GM21447 (cell line): ENCODE results near the gene ZSWIM4.
A peak's percentile ranks its signal among the peaks of the same experiment; 100 is the strongest.

Experiments used
- ATAC-seq: cut with Tn5 transposase; IDR thresholded peaks from one replicate; pipeline ENCODE4 v1.9.1; 2021; ENCODE audit not compliant: unreplicated experiment

ZSWIM4 gene

GRCh38 chr19:13808856-13809255, 13.6 kb downstream of the ZSWIM4 start:
- no peak for ATAC-seq

GRCh38 chr19:13812544-13812943, 17.3 kb downstream of the ZSWIM4 start:
- ATAC-seq, result no peak

- no peak for ATAC-seq
Measured at GRCh38 chr19:13813147-13813546, 17.9 kb downstream of the ZSWIM4 start.

GRCh38 chr19:13814550-13814949, 19.3 kb downstream of the ZSWIM4 start:
- ATAC-seq, result no peak

- no peak for ATAC-seq
Measured at GRCh38 chr19:13817018-13817614, 21.9 kb downstream of the ZSWIM4 start.

GRCh38 chr19:13817615-13818371, 22.6 kb downstream of the ZSWIM4 start:
- no peak for ATAC-seq

- ATAC-seq, result no peak
Measured at GRCh38 chr19:13819238-13819637, 24.0 kb downstream of the ZSWIM4 start.

GRCh38 chr19:13821292-13821691, 26.0 kb downstream of the ZSWIM4 start:
- no peak for ATAC-seq

GRCh38 chr19:13823256-13823655, 28.0 kb downstream of the ZSWIM4 start:
- no peak for ATAC-seq

- no peak for ATAC-seq
Measured at GRCh38 chr19:13823901-13824300, 28.7 kb downstream of the ZSWIM4 start.

GRCh38 chr19:13824703-13825102, 29.5 kb downstream of the ZSWIM4 start:
- ATAC-seq, result no peak

GRCh38 chr19:13825489-13826441, 30.5 kb downstream of the ZSWIM4 start:
- no peak for ATAC-seq

GRCh38 chr19:13826652-13827235, 31.5 kb downstream of the ZSWIM4 start:
- no peak for ATAC-seq

- no peak for ATAC-seq
Measured at GRCh38 chr19:13827656-13828055, 32.4 kb downstream of the ZSWIM4 start.

GRCh38 chr19:13830114-13830740, 35.0 kb downstream of the ZSWIM4 start:
- ATAC-seq, result no peak

- no peak for ATAC-seq
Measured at GRCh38 chr19:13830741-13831536, 35.7 kb downstream of the ZSWIM4 start.

GRCh38 chr19:13831537-13832467, 36.6 kb downstream of the ZSWIM4 start:
- no peak for ATAC-seq

- ATAC-seq, result peak; percentile 70
Measured at GRCh38 chr19:13833330-13834243, 38.3 kb downstream of the ZSWIM4 start.
